ENCODE data around the gene CYTH3.

DNA sequence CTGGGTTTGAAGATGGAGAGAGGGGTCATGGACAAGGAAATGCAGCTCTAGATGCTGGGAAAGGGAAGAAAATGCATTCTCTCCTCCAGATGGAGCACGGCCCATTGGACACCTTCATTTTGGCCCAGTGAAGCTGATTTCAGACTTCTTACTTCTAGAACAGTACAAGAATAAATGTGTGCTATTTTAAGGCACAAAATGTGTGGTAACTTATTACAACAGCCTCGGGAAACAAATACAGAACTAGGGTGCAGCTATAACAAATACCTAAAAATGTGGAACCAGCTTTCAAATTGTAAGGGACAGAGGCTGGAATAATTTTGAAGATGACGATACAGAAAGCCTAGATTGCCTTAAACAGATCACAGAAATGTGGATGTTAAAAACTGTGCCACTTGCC is 54.1 kb downstream of the CYTH3 start:
- TF ChIP-seq CTCF (conservative IDR thresholded peaks at IDR 0.05 in 1 of 2, IDR thresholded peaks at IDR 0.05 in 1 of 2; ENCODE audit: low read depth in 1 of 2, low read length in 2 of 2) (no peak), EZH2 (IDR thresholded peaks at IDR 0.05; ENCODE audit: low read length, missing control alignments) (no peak)

Measured in fibroblast of lung (primary cell).